Activated T-helper 17 cell treated with anti-CD3 and anti-CD28 coated beads, Interleukin-2, amount 50 U/mL, for 72 hours (primary cell): Measurements from ENCODE around the gene DSC2. TPM values are rescaled to one million over a fixed set of nuclear protein-coding genes. Genes with fewer than 3 reads are reported as not detected.

ENCODE experiments used
- ATAC-seq: fragments of 150-1000 bp; cut with Tn5 transposase; replicated peaks from 2 replicates; pipeline ENCODE4 v1.10.0; 2021; ENCODE audit warnings: mild to moderate bottlenecking, moderate library complexity
- H3K27ac Mint-ChIP-seq: one replicate; pipeline ENCODE4 v1.8.0; 2022; ENCODE audit warnings: mixed read lengths
- H3K27me3 Mint-ChIP-seq: one replicate; pipeline ENCODE4 v1.8.0; 2022; ENCODE audit warnings: mixed read lengths
- H3K36me3 Mint-ChIP-seq: one replicate; pipeline ENCODE4 v1.8.0; 2022; ENCODE audit warnings: low read depth, mild to moderate bottlenecking, mixed read lengths
- H3K4me1 Mint-ChIP-seq: one replicate; pipeline ENCODE4 v1.8.0; 2022; ENCODE audit warnings: mixed read lengths
- H3K4me3 Mint-ChIP-seq: one replicate; pipeline ENCODE4 v1.8.0; 2022; ENCODE audit warnings: mild to moderate bottlenecking, mixed read lengths
- H3K9me3 Mint-ChIP-seq: one replicate; pipeline ENCODE4 v1.8.0; 2022; ENCODE audit warnings: mixed read lengths
- total RNA-seq, 2 donors: library from RNA; stranded (reverse); gene quantifications; one replicate each; pipeline ENCODE4 v1.2.3, GENCODE V29; 2022

DSC2 gene
- total RNA-seq, 2 donors from 2014 or later, result not detected

- ATAC-seq, result no peak
- no peak overlapping the region for H3K4me3 Mint-ChIP-seq
- no peaks in the 10 kb centered on the region for H3K36me3 Mint-ChIP-seq
- no peak overlapping the region for H3K27ac Mint-ChIP-seq
- H3K4me1 Mint-ChIP-seq, result no peaks in the 10 kb centered on the region
- peaks cover 7% of the 10 kb centered on the region for H3K9me3 Mint-ChIP-seq
- H3K27me3 Mint-ChIP-seq, result peaks cover 13% of the 10 kb centered on the region
Measured at GRCh38 chr18:31103423-31103822, 1.2 kb upstream of the DSC2 start.

- H3K9me3 Mint-ChIP-seq, result peaks cover 7% of the 10 kb centered on the region
- no peaks in the 10 kb centered on the region for H3K4me1 Mint-ChIP-seq
- H3K27me3 Mint-ChIP-seq, result peaks cover 13% of the 10 kb centered on the region
- ATAC-seq, result no peak
- H3K27ac Mint-ChIP-seq, result no peak overlapping the region
- no peak overlapping the region for H3K4me3 Mint-ChIP-seq
- H3K36me3 Mint-ChIP-seq, result no peaks in the 10 kb centered on the region
Measured at GRCh38 chr18:31102941-31103340, 720 bp upstream of the DSC2 start.

GRCh38 chr18:31101183-31102024 lies 817 bp downstream of the DSC2 start:
- ATAC-seq, result no peak
- Mint-ChIP-seq H3K4me3 (no peak overlapping the region), H3K9me3 (peaks cover 3% of the 10 kb centered on the region)

GRCh38 chr18:31100436-31101182 lies 1.6 kb downstream of the DSC2 start:
- Mint-ChIP-seq H3K9me3 (peaks cover 5% of the 10 kb centered on the region), H3K27me3 (peaks cover 13% of the 10 kb centered on the region), H3K27ac (no peak overlapping the region), H3K4me3 (no peak overlapping the region), H3K36me3 (no peaks in the 10 kb centered on the region), H3K4me1 (no peaks in the 10 kb centered on the region)
- ATAC-seq, result no peak

More at GRCh38 chr18:31101183-31102024, 817 bp downstream of the DSC2 start:
- Mint-ChIP-seq H3K27ac (no peak overlapping the region), H3K4me1 (no peaks in the 10 kb centered on the region), H3K36me3 (no peaks in the 10 kb centered on the region), H3K27me3 (peaks cover 13% of the 10 kb centered on the region)

GRCh38 chr18:31099450-31100230 lies 2.6 kb downstream of the DSC2 start:
- H3K9me3 Mint-ChIP-seq, result peaks cover 15% of the 10 kb centered on the region
- H3K4me3 Mint-ChIP-seq, result no peak overlapping the region
- peaks cover 13% of the 10 kb centered on the region for H3K27me3 Mint-ChIP-seq
- no peaks in the 10 kb centered on the region for H3K36me3 Mint-ChIP-seq
- ATAC-seq, result no peak
- H3K4me1 Mint-ChIP-seq, result no peaks in the 10 kb centered on the region
- no peak overlapping the region for H3K27ac Mint-ChIP-seq

- no peak for ATAC-seq
- peaks cover 13% of the 10 kb centered on the region for H3K27me3 Mint-ChIP-seq
Measured at GRCh38 chr18:31098878-31099277, 3.3 kb downstream of the DSC2 start.

GRCh38 chr18:31097666-31098065 lies 4.6 kb downstream of the DSC2 start:
- Mint-ChIP-seq H3K4me3 (no peak overlapping the region), H3K36me3 (no peaks in the 10 kb centered on the region), H3K4me1 (no peaks in the 10 kb centered on the region), H3K9me3 (peaks cover 12% of the 10 kb centered on the region), H3K27ac (no peak overlapping the region), H3K27me3 (peaks cover 13% of the 10 kb centered on the region)
- no peak for ATAC-seq

More at GRCh38 chr18:31098878-31099277, 3.3 kb downstream of the DSC2 start:
- Mint-ChIP-seq H3K27ac (no peak overlapping the region), H3K36me3 (no peaks in the 10 kb centered on the region), H3K4me3 (no peak overlapping the region), H3K4me1 (no peaks in the 10 kb centered on the region), H3K9me3 (peaks cover 15% of the 10 kb centered on the region)

GRCh38 chr18:31093880-31094279 lies 8.3 kb downstream of the DSC2 start:
- H3K36me3 Mint-ChIP-seq, result no peaks in the 10 kb centered on the region
- no peaks in the 10 kb centered on the region for H3K4me1 Mint-ChIP-seq
- no peak overlapping the region for H3K4me3 Mint-ChIP-seq
- no peaks in the 10 kb centered on the region for H3K27me3 Mint-ChIP-seq
- peaks cover 26% of the 10 kb centered on the region for H3K9me3 Mint-ChIP-seq
- H3K27ac Mint-ChIP-seq, result no peak overlapping the region
- no peak for ATAC-seq

- ATAC-seq, result no peak
- Mint-ChIP-seq H3K27ac (no peak overlapping the region), H3K27me3 (no peaks in the 10 kb centered on the region), H3K9me3 (peaks cover 26% of the 10 kb centered on the region), H3K4me3 (no peak overlapping the region), H3K4me1 (no peaks in the 10 kb centered on the region), H3K36me3 (no peaks in the 10 kb centered on the region)
Measured at GRCh38 chr18:31093294-31093693, 8.9 kb downstream of the DSC2 start.

- H3K36me3 Mint-ChIP-seq, result no peaks in the 10 kb centered on the region
- no peak for ATAC-seq
- H3K4me3 Mint-ChIP-seq, result no peak overlapping the region
- peaks cover 26% of the 10 kb centered on the region for H3K9me3 Mint-ChIP-seq
- H3K4me1 Mint-ChIP-seq, result no peaks in the 10 kb centered on the region
- no peaks in the 10 kb centered on the region for H3K27me3 Mint-ChIP-seq
- no peak overlapping the region for H3K27ac Mint-ChIP-seq
Measured at GRCh38 chr18:31091350-31091749, 10.9 kb downstream of the DSC2 start.

GRCh38 chr18:31088532-31088931 lies 13.7 kb downstream of the DSC2 start:
- Mint-ChIP-seq H3K4me1 (no peaks in the 10 kb centered on the region), H3K27ac (no peak overlapping the region), H3K4me3 (no peak overlapping the region), H3K36me3 (no peaks in the 10 kb centered on the region), H3K27me3 (no peaks in the 10 kb centered on the region), H3K9me3 (peaks cover 19% of the 10 kb centered on the region)
- ATAC-seq, result no peak

GRCh38 chr18:31079973-31080372 lies 22.2 kb downstream of the DSC2 start:
- no peak for ATAC-seq
- Mint-ChIP-seq H3K4me1 (no peaks in the 10 kb centered on the region), H3K36me3 (no peaks in the 10 kb centered on the region), H3K27me3 (no peaks in the 10 kb centered on the region), H3K27ac (no peak overlapping the region), H3K9me3 (peaks cover 7% of the 10 kb centered on the region), H3K4me3 (no peak overlapping the region)

GRCh38 chr18:31077878-31078277 lies 24.3 kb downstream of the DSC2 start:
- Mint-ChIP-seq H3K4me1 (no peaks in the 10 kb centered on the region), H3K27ac (no peak overlapping the region), H3K4me3 (no peak overlapping the region), H3K27me3 (no peaks in the 10 kb centered on the region), H3K36me3 (no peaks in the 10 kb centered on the region), H3K9me3 (peaks cover 10% of the 10 kb centered on the region)
- ATAC-seq, result no peak

GRCh38 chr18:31072175-31072574 lies 30.0 kb downstream of the DSC2 start:
- no peak for ATAC-seq
- no peaks in the 10 kb centered on the region for H3K36me3 Mint-ChIP-seq
- H3K9me3 Mint-ChIP-seq, result peaks cover 10% of the 10 kb centered on the region
- no peaks in the 10 kb centered on the region for H3K27me3 Mint-ChIP-seq
- no peak overlapping the region for H3K4me3 Mint-ChIP-seq
- H3K4me1 Mint-ChIP-seq, result no peaks in the 10 kb centered on the region
- H3K27ac Mint-ChIP-seq, result no peak overlapping the region
